DOHH2 (cell line): Measurements from ENCODE around the gene ARFGEF3.

ENCODE experiments used
- EZH2phosphoT487 ChIP-seq: fragments of 200-600 bp; sonication (generic); IDR thresholded peaks from 2 replicates; pipeline ENCODE4 v1.6.1; 2017; ENCODE audit warnings: borderline replicate concordance, mild to moderate bottlenecking, antibody characterized with exemption, low read length, moderate library complexity, mixed read lengths
- TF ChIP-seq, protein P1 (sequence below): fragments of 200-600 bp; sonication (generic); IDR thresholded peaks from one replicate; pipeline ENCODE4 v1.5.1; 2014; ENCODE audit warnings: antibody characterized with exemption, mild to moderate bottlenecking, low read depth, low read length; ENCODE audit not compliant: poor library complexity, severe bottlenecking

DNA sequence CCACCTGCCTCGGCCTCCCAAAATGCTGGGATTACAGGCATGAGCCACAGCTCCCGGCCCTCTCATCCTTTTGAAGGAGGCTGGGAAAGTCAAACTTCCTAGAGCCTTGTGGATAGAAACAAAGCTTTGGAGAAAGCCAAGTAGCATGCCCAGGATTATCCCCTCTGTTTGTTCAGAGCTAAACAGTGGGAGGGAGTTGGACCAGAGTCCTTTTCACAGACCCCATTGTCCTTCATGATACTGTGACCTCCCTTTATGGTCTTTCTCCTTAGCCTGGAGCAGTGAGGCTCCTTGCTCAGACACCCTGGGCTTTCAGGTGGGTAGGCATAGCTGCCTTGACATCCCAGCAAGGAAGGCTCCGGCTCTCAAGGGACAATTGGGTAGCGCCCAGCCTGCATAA lies 25.4 kb downstream of the ARFGEF3 start:
- TF ChIP-seq, protein P1, sequence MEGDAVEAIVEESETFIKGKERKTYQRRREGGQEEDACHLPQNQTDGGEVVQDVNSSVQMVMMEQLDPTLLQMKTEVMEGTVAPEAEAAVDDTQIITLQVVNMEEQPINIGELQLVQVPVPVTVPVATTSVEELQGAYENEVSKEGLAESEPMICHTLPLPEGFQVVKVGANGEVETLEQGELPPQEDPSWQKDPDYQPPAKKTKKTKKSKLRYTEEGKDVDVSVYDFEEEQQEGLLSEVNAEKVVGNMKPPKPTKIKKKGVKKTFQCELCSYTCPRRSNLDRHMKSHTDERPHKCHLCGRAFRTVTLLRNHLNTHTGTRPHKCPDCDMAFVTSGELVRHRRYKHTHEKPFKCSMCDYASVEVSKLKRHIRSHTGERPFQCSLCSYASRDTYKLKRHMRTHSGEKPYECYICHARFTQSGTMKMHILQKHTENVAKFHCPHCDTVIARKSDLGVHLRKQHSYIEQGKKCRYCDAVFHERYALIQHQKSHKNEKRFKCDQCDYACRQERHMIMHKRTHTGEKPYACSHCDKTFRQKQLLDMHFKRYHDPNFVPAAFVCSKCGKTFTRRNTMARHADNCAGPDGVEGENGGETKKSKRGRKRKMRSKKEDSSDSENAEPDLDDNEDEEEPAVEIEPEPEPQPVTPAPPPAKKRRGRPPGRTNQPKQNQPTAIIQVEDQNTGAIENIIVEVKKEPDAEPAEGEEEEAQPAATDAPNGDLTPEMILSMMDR, result no peak
- TF ChIP-seq EZH2phosphoT487, result no peak
